ENCODE measurements around the gene OTUD7B.
"Not testable (repeated sequence)": the region's sequence is repeated elsewhere in the genome, so short reads cannot be mapped to it uniquely, and the experiment has no call there.

Gene OTUD7B

GRCh38 chr1:150010393-150011115, at the start of gene OTUD7B:
OTUD7B (minus strand) TSS chr1:150010726; CDS start chr1:149977510, 33,216 bp downstream.
- peak; percentile 82 for DNase-seq

GRCh38 chr1:150060260-150060659, 49.7 kb upstream of the OTUD7B start:
- DNase-seq: no peak

GRCh38 chr1:150056407-150056806, 45.9 kb upstream of the OTUD7B start:
- no peak for DNase-seq

- not testable (repeated sequence) for DNase-seq
Observed at GRCh38 chr1:150055507-150055906, 45.0 kb upstream of the OTUD7B start.

GRCh38 chr1:150053926-150054325, 43.4 kb upstream of the OTUD7B start:
- no peak for DNase-seq

- not testable (repeated sequence) for DNase-seq
Observed at GRCh38 chr1:150051905-150052412, 41.4 kb upstream of the OTUD7B start.

GRCh38 chr1:150051089-150051373, 40.5 kb upstream of the OTUD7B start:
- DNase-seq: no peak

- no peak for DNase-seq
Observed at GRCh38 chr1:150049926-150050325, 39.4 kb upstream of the OTUD7B start.

GRCh38 chr1:150034336-150034735, 23.8 kb upstream of the OTUD7B start:
- DNase-seq: no peak

GRCh38 chr1:150028322-150028721, 17.8 kb upstream of the OTUD7B start:
- no peak for DNase-seq

- no peak for DNase-seq
Observed at GRCh38 chr1:150024156-150024555, 13.6 kb upstream of the OTUD7B start.

GRCh38 chr1:150022357-150022756, 11.8 kb upstream of the OTUD7B start:
- no peak for DNase-seq

- DNase-seq: no peak
Observed at GRCh38 chr1:150021191-150021694, 10.7 kb upstream of the OTUD7B start.

- DNase-seq: no peak
Observed at GRCh38 chr1:150020711-150021110, 10.2 kb upstream of the OTUD7B start.

- no peak for DNase-seq
Observed at GRCh38 chr1:150018165-150018564, 7.6 kb upstream of the OTUD7B start.

- no peak for DNase-seq
Observed at GRCh38 chr1:150017206-150017750, 6.8 kb upstream of the OTUD7B start.

GRCh38 chr1:150015651-150016131, 5.2 kb upstream of the OTUD7B start:
- no peak for DNase-seq

- no peak for DNase-seq
Observed at GRCh38 chr1:150012611-150013010, 2.1 kb upstream of the OTUD7B start.

GRCh38 chr1:150009604-150010392, 728 bp downstream of the OTUD7B start:
- DNase-seq: peak; percentile 58

- no peak for DNase-seq
Observed at GRCh38 chr1:150008699-150009098, 1.8 kb downstream of the OTUD7B start.

- DNase-seq: no peak
Observed at GRCh38 chr1:150006881-150007421, 3.6 kb downstream of the OTUD7B start.

GRCh38 chr1:150005606-150006005, 4.9 kb downstream of the OTUD7B start:
- DNase-seq: no peak

GRCh38 chr1:150003801-150004200, 6.7 kb downstream of the OTUD7B start:
- no peak for DNase-seq

Data from NCI-H2171 treated with DMSO at 0.1 percent for 48 hours (cell line).